D721Med (cell line): ENCODE data around the gene HAUS5.

ENCODE experiments used
- DNase-seq: peaks from one replicate; pipeline ENCODE4 v3.0.0; 2011; ENCODE audit warnings: low spot score; ENCODE audit not compliant: insufficient read length
- FAIRE-seq: peaks from 2 replicates; lab custom pipeline; 2011; peaks lifted over from hg19 to GRCh38; lab: Jason Lieb, UNC
- CTCF ChIP-seq: IDR thresholded peaks from 2 replicates; pipeline ENCODE4 v1.5.1; 2012; ENCODE audit warnings: mild to moderate bottlenecking, control low read depth; ENCODE audit not compliant: insufficient read depth; ENCODE audit errors: missing control alignments

HAUS5 gene

GRCh38 chr19:35673121-35673804 is 60.7 kb downstream of the HAUS5 start:
- TF ChIP-seq CTCF = no peak
- peak; percentile 69 for DNase-seq
- FAIRE-seq = no peak
